GM18861 (cell line): Measurements from ENCODE around the gene RYR2.
"Not testable (repeated sequence)": the region's sequence is repeated elsewhere in the genome, so short reads cannot be mapped to it uniquely, and the experiment has no call there.

Experiments
- ATAC-seq: cut with Tn5 transposase; IDR thresholded peaks from one replicate; pipeline ENCODE4 v1.9.1; 2021; ENCODE audit not compliant: unreplicated experiment

RYR2 gene

DNA sequence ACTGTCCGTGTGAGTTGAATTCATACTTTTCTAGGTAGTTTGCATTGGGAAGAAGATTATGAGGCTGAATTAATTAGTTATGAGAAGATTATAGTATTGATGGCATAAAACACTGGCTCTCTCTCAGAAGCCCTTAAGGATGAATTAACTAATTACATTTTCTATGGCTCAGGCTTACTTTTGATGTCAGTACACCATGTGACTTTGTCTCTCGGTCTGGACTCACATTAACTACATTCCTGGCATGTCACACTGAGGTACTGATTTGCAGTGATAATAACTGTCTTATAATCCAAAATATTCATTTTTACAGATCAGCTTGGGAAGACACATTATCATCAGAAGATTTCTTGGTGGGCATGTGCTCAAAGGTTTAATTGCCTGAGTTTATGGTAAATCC, 486.6 kb downstream of the RYR2 start:
- no peak for ATAC-seq

DNA sequence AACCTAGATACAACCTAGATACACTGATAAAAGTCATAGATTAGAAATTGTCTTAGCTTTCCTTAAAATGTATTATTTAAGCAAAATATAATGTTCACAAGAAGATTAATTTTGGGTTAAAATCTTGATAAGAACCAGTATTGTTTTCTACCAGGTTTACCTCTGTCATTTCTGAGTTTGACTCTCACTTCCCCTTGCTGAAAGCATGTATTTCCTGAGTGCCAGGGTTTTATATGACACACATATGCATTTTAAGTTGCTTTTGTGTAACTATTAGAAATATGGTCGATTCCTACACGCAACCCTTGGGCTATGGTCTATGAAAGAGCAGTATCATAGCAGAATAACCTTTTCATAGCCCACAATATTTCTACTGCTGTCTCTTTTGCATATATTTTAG, 497.1 kb downstream of the RYR2 start:
- no peak for ATAC-seq

DNA sequence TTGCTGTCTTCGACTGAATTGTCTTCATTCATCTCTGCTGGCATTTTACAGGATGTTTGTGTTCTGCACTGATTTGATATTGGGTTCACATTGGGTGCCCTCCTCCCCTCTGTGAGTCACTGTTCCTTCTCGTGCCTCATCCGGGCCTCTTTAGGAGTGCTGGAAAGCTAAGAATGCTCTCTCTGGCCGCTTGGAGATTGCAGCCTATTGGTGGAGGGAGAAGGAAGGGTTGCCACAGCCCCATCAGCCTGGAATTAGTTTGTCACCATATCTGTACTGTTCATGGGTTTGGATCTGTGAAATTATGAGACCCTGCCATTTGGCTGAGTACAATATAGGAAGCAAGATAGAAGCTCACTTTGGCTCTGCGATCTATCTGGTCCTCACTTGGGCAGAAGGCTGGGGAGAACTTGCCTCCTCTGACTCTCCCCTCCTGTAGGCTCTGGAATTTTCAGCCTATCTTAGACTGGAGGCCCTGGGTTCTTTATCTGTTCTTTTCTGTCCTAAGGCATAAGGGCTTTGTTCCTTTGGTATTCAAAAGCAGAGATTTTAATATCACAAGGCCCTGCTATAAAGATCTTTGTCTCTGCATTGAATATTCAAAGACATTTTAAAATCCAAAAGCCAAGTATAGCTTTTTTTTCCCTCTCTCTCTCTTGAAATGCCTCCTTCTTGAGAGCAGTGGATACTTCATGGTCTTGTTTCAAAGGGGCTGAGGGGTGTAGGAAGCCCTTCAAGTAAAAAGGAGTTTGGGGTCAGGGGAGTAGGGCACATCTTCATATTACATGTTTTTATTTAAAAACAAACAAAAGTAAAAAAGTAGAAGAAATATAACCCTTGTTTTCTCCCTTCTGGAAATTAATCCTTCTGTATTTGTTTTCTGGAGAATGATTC, 500.8 kb downstream of the RYR2 start:
- no peak for ATAC-seq

DNA sequence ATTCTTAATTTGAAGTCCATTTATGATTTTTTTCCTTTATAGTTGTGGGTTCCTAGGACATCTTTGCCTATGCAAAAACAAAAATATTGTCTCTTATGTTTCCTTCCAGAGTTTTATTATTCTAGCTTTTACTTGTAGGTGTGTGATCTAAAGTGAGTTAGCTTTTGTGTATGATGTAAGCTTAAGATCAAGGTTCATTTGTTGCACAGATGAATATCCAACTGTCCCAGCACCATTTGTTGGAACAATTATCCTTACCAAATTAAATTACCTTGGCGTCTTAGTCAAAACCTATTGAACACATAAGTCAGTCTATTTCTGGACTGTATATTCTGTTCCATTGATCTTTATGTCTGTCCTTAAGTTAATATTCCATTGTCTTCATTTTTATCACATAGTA, 511.1 kb downstream of the RYR2 start:
- ATAC-seq, result no peak

DNA sequence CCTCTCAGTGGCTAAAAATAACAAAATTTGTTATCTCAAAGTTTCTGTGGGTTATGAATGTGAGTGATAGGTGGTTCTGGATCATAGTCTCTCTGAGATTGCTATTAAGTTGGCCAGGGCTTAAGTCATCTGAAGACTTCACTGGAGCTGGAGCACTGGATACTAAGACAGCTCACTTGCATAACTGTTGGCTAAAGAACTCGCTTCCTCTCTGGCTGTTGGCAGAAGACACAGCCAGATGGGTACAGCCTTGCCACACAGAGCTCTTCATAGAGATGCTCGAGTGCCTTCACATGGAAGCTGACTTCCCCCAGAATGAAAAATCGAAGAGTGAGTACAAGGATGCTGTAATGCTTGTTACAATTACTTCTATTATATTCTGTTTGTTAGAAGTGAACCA, 514.9 kb downstream of the RYR2 start:
- no peak for ATAC-seq

DNA sequence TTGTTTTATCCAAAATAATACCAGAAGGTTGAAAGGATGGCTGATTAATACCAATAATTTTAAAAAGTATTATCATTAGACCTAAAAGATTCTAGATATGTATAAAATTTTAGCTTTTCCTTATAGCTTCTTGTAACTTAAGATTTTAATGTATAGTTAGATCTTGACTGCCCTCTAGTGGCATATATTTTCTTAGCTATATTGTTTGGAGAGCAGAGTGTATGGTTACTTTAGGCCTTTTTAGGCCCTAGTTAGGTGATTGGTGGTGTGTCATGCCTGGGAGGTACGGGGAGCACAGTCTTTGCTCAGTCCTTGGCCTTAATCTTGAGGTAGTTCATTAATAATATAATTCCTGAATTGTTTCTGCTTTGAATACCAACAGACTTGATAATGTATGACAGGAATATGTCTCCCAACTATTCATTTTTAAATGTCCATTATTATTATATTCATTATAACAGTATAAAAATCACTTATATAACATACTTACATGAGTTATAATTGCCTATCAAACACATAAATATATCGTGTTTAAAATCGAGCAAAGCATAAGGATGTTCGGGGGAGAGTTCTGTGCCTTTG, 520.3 kb downstream of the RYR2 start:
- ATAC-seq, result peak; percentile 88

DNA sequence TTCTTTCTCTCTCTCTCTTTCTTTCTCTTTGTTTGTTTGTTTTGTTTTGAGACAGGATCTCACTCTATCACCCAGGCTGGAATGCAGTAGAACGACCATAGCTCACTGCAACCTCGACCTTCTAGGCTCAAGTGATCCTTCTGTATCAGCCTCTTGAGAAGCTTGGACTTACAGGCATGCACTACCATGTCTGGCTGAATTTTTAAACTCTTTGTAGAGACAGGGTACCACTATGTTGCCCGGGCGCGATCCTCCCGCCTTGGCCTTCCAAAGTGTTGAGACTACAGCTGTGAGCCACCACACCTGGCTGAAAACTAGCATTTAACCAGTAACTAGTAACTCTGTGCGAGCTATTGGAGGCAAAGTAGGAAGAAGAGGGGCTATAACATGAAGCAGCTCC, 523.3 kb downstream of the RYR2 start:
- ATAC-seq, result no peak

DNA sequence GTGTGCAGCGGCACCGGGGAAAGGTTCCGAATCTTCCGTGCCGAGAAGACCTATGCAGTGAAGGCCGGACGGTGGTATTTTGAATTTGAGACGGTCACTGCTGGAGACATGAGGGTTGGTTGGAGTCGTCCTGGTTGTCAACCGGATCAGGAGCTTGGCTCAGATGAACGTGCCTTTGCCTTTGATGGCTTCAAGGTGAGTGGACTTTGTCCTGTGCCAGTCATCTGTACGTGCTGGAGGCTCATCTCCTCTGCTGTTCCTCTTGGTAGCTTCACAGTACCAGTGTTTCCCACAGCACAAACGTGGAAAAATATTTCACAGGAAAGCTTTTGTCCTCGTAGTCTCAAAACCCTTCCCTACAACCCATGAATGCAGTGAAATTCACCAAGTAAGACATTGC, 524.6 kb downstream of the RYR2 start:
- ATAC-seq, result no peak

DNA sequence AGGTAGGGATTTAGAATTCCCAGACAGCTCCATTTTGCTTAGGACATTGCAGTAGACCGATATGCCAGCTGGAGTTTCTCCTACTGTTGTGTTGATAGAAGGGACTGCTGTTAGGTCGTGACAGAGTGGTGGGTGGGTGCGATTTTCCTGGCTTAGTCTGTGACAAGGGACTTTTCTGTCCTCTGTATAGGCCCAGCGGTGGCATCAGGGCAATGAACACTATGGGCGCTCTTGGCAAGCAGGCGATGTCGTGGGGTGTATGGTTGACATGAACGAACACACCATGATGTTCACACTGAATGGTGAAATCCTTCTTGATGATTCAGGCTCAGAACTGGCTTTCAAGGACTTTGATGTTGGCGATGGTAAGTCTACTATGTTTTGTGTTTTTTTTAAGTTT, 527.0 kb downstream of the RYR2 start:
- ATAC-seq, result no peak

DNA sequence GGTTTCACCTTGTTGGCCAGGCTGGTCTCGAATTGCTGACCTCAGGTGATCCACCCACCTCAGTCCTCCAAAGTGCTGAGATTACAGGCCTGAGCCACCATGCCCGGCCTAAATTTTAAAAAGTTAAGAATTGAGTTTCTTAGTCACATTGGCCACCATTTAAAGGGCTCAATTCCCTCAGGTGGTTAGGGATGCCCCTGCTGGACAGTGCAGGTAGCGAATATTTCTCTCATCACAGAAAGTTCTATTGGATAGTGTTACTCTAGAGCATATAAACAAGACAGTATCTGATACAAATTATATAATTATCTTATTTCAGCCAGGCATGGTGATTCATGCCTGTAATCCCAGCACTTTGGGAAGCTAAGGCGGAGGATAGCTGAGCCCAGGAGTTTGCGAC, 528.5 kb downstream of the RYR2 start:
- ATAC-seq, result no peak

DNA sequence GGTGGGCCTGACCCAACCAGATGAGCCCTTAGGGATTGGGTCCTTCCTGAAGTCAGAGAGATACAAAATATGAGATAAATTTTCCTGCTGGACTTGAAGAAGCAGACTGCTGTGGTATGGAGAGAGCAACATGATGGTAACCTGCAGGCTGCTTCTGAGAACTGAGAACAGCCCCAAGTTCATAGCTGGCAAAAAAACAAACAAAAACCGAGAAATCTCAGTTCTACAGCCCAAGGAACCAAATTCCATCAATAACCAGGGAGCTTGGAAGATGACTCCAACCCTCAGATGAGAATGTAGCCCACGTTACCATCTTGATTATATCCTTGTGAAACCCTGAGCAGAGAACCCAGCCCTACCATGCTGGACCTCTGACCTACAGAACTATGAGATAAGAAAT, 532.6 kb downstream of the RYR2 start:
- no peak for ATAC-seq

DNA sequence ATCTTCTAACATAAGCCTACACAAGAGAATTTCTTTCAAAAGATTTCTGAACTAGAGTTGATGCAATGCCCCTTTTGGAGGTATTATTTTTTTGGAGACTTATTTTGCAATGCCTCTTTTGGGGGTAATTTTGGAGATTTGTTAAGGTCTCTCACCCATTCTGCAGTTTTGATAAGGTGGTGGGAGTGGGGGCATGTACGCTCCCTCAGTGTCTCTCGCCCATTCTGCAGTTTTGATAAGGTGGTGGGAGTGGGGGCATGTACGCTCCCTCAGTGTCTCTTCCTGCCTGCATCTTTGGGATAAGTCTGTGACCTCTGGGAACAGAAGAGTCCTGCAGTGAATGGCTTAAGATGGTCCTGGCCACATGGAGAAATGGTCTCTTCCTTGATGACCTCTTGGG, 536.6 kb downstream of the RYR2 start:
- no peak for ATAC-seq

DNA sequence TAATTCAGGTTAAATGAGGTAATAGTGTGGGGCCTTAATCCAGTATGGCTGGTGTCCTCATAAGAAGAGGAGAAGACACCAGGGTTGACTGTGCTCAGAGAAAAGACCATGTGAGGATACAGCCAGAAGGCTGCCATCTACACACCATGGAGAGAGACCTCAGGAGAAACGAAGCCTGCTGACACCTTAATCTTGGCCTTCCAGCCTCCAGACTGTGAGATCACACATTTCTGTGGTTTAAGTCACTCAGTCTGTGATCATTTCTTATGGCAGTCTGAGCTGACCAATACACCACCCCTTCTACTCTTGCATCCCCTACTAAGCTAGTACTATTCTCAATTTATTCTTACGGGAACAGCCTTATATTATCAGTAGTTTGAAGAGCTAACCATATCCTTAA, 538.7 kb downstream of the RYR2 start:
- ATAC-seq, result no peak

DNA sequence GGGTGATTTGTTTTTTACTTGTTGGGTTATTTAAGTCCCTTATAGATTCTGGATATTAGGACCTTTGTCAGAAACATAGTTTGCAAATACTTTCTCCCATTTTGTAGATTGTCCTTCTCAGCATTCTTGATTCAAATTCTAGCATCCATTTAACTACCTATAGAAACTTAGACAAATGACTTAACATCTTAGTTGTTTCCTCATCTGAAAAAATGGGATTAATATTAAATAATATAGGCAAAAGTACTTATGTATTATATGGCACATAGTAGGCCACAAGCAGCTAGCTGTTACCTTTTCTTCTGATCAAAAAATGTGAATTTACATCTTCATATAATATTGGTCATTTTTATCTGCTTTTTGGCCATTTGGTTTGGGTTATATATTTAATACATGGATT, 541.3 kb downstream of the RYR2 start:
- ATAC-seq, result no peak

DNA sequence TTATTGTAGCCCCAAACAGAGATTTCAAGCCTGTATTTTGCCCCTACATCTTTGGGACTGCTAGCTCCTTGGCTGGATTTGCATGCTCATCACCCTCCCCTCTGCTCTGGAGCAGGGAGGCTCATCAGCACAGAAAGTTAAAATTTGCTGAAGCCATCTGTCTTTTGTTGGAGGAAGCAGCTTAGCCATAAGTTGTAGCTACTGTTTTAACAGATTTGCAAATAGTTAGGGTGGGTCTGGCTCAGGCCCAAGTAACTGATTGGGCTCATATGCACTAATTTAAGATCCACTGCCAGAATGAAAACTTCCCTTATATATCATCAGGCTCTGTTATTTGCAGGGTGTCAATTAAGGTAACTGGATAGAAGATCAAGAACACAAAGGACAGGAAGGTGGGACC, 541.8 kb downstream of the RYR2 start:
- no peak for ATAC-seq

DNA sequence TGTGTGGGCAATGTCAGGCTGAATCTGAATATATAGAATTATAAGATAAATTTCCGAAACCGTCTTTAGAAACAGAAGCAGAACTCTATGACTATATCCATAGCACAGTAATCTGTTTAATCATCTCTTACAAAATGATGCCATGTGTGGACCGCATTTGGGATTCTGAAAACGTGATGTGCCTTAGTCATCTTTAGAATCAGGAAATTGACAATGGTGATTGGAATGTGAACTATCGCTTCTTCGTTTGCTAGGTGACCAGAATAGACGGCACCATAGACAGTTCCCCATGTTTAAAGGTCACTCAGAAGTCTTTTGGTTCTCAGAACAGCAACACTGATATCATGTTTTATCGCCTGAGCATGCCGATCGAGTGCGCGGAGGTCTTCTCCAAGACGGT, 548.4 kb downstream of the RYR2 start:
- ATAC-seq, result no peak

DNA sequence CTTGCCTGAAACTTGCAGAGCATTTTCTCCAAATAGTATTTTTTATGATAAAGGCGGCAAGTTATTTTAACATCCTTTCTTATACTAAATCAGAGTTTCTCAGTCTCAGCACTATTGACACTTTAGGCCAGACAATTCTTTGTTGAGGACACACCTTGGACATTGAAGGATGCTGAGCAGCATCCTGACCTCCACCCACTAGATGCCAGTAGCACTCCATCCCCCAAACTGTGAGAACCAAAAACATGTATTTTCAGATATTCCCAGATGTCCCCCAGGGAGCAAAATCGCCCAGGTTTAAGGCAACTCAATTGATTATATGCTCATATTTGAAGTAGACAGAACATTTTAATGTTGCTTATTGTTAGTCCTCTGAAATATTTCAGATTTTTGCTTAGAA, 549.4 kb downstream of the RYR2 start:
- ATAC-seq, result no peak

DNA sequence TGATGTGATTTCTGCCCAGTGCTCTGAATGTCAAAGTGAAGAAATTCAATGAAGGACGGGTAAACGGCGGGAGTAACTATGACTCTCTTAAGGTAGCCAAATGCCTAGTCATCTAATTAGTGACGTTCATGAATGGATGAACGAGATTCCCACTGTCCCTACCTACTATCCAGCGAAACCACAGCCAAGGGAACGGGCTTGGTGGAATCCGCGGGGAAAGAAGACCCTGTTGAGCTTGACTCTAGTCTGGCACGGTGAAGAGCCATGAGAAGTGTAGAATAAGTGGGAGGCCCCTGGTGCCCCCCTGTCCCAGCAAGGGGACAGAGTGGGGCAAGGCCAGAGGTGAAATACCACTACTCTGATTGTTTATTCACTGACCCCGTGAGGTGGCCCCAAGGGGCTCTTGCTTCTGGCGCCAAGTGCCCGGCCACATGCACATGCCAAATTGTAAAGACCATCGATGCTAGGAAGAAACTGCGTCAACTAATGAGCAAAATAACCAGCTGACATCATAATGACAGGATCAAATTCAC, 561.1 kb downstream of the RYR2 start:
- not testable (repeated sequence) for ATAC-seq

DNA sequence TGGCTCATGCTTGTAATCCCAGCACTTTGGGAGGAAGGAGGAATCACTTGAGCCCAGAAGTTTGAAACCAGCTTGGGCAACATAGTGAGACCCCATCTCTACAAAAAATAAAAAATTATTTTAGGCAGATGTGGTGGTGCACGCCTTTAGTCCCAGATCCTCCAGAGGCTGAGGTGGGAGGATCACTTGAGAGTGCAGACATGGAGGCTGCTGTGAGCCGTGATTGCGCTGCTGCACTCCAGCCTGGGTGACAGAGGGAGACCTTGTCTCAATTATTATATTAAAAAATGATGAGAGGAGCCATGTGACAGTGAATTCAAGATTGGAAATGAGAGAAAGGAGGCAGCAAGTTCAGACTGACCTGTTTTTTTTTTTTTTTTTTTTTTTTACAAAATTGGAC, 566.4 kb downstream of the RYR2 start:
- no peak for ATAC-seq

DNA sequence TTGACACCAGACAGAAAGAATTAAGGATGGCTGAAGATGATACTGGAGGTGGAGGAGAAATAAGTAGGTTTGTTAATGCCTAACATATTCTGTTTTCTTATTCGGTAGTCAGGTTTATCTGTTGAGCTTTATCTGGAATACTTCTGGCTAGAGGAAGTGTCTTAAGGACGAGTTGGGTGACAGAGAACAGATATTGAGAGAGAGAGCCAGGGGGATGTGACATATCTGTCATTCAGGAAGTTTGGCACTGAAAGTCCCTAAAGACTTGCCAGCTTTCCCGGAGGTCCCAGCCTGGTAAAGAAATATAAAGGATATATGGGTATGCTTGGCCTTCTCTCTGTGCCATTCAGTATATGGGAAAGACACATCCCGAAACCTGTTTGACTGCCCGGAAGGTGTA, 568.2 kb downstream of the RYR2 start:
- no peak for ATAC-seq

DNA sequence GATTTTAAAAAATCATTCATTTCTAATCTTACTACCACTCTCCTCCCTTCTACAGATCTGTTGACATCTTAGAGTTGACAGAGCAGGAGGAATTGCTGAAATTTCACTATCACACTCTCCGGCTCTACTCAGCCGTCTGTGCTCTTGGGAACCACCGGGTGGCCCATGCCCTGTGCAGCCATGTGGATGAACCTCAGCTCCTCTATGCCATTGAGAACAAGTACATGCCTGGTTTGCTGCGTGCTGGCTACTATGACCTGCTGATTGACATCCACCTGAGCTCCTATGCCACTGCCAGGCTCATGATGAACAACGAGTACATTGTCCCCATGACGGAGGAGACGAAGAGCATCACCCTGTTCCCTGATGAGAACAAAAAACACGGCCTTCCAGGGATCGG, 572.0 kb downstream of the RYR2 start:
- no peak for ATAC-seq

DNA sequence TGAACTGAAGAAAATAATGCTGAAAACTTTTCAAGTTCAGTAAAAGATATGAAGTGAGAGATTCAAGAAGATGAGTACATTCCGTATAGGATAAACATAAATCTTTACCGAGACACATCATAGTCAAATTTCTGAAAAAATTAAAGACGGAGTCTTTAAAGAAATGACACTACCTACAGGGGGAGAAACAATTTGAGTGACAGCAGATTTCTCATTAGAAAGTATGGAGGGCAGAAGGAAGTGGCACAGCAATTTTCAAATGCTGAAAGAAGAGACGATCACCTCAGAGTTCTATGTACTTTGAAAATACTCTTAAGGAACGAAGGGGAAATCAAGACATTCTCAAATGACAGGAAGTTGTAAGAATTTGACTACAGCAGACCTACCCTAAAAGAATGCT, 577.6 kb downstream of the RYR2 start:
- ATAC-seq, result no peak

DNA sequence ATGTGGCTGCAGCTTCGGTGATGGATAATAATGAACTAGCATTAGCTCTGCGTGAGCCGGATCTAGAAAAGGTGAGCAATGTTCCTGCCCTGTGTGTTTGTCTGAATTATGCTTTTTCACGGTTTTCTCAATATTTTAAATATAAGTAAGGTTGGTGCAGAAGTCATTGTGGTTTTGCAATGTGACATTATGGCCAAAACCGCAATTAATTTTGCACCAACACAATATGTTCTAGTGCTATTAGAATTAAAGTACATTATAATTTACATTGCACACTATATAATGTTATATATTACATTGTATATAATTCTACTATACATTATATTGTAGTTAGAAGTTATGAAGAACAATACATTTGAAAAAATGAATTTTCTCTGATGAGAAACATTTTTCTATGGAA, 592.9 kb downstream of the RYR2 start:
- ATAC-seq, result no peak
